HG02938 (cell line): Measurements from ENCODE around the gene SEC16B.

Source experiments
- ATAC-seq: cut with Tn5 transposase; IDR thresholded peaks from one replicate; pipeline ENCODE4 v1.9.1; 2021; ENCODE audit warnings: mild to moderate bottlenecking, moderate library complexity; ENCODE audit not compliant: unreplicated experiment

SEC16B gene

DNA sequence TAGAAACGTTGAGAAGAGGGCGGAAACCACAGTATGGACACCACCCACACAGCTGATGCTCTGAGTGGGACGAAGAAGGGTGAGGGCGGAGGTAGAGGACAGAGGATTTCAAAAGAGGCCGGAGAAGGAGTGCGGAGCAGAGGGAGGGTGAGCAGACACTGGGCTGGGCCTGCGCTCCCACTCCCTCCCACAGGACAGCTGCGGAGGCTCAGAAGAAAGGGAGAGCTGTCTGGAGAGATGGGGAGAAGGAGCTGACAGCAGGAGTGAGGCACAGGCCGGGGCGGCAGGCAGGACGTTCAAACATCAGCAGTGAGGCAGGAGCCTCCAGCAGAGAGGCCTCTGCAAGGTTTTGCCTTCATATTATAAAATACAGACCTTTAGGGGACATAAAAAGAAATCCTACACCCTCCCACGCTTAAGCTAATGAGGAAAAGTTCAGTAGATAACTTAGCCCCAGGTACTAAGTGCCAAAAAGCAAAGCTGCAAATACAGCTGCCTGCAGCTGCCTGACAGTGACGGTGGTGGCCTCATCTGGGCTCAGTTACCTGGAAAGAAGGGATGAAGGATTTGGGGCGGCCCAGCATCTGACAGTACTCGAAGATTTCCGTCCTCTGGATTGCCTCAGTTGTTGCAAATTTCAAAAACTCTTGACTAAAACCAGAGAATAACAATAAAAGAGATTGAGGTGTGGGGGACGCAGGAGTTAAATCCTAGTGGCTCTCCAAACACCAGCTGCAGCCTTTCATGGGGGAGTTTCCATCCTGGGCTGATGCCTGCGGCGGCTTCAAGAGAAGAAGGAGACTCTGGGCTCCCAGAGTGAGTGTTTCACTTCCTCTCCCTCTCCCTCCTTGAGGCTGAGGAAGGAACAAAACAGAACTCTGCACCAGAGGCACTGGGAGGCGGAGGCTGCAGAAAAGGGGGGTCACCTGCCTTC is 25.6 kb downstream of the SEC16B start:
- no peak for ATAC-seq

DNA sequence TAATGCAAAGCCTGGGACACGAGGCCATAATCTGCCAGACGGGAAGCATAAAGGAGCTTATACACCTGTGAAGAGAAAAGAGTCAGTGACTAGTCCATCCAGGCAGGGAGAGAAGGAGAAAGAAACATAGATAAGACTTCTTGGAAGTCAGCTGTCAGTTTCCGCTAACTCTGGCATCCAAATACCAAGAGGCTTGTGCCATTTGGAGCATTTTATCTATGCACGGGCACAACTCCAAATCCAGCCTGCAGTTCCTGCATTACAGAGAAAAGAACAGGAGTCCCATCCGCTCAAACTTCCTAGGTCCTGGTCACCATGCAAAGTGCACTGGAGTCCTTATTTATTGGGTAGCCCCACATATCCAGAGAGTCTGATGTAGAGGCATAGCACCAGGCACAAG is 27.9 kb downstream of the SEC16B start:
- ATAC-seq = no peak

DNA sequence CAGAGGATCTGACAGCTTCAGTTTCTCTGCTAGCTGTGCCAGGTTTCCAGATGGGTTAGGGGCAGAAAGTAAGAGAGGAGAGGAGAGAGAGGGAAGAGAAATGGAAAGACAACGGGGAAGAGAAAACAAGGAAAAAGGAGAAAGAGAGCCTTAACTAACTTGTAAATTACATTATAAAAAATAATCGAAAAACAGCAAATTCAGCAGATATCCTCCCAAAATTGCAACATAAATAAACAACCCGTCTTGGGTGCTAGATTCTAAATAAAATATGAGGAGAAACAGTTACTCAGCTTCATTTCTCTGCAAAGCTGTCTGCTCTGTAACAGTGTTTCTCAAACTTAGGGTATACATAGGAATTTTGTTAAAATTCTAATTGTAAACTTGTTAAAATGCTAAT is 29.2 kb downstream of the SEC16B start:
- ATAC-seq = no peak

DNA sequence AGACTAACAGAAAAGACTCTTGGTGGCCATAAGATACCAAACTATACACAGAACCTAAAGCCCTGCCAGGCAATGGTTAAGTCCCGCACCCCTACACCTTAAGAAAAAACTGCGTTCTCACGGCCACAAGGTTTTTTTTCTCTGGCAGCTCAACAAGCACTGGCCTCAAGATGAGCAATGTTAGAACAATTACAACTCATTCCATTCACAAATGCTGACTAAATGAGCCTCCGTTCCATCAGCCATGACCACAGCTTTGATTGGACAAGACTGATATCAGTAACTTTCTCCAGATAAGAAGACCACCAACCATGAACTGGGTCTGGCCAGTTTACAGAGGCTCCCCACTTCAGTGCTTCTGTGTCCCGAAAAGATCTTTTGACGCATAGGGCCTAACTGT is 31.9 kb downstream of the SEC16B start:
- ATAC-seq = no peak

DNA sequence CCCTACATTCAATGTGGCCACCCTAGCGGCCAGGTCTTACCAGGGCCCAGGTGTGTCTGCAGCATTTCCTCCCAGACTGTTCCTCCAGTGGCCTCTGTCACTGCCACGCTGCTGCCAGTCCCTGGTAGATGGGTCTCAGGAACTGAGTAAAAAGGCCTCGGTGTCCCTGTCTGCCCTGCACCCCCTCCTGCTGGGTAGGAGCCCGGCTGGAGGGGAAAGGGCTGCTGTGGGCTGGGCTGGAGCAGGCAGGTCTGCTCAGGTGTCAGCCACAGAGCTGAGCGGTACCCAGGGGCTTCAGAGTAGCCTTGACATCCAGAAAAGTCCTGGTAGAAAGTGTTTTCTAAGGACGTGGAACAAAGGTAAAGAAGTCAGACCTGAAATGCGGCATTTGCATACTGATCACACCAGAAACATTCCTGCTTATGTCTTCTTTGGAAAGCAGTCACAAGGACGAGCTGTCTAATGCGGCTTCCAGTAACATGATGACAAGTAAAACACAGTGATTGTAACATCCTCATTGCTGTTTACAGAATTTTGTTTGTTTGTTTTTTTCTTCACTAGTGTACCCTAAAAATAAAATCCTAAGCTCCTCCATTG is 32.6 kb downstream of the SEC16B start:
- ATAC-seq = no peak

- ATAC-seq = no peak
Measured at GRCh38 chr1:177935638-177936415, 34.0 kb downstream of the SEC16B start.

GRCh38 chr1:177934927-177935326 is 34.9 kb downstream of the SEC16B start:
- no peak for ATAC-seq

GRCh38 chr1:177934461-177934860 is 35.4 kb downstream of the SEC16B start:
- ATAC-seq = no peak

GRCh38 chr1:177933881-177934280 is 36.0 kb downstream of the SEC16B start:
- no peak for ATAC-seq

GRCh38 chr1:177932123-177932522 is 37.7 kb downstream of the SEC16B start:
- ATAC-seq = no peak

GRCh38 chr1:177928952-177929351 is 40.9 kb downstream of the SEC16B start:
- ATAC-seq = no peak

DNA sequence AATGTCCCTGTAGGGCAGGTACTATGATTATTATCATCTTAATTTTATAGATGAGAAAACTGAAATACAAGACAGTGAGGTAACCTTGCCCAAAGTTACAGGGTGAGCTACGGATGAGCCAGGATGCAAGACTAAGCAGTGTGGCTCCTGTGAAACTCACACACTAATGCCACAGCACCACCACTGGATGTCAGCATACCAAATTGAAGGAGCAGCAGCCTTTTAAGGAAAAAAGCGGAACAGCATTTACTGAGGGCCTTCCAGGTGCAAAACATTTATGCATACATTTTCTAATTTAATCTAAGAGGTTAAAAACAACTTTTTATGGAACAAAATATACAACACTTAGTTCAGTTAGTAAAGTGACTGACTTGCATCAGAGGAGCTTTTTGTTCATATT is 41.7 kb downstream of the SEC16B start:
- no peak for ATAC-seq

DNA sequence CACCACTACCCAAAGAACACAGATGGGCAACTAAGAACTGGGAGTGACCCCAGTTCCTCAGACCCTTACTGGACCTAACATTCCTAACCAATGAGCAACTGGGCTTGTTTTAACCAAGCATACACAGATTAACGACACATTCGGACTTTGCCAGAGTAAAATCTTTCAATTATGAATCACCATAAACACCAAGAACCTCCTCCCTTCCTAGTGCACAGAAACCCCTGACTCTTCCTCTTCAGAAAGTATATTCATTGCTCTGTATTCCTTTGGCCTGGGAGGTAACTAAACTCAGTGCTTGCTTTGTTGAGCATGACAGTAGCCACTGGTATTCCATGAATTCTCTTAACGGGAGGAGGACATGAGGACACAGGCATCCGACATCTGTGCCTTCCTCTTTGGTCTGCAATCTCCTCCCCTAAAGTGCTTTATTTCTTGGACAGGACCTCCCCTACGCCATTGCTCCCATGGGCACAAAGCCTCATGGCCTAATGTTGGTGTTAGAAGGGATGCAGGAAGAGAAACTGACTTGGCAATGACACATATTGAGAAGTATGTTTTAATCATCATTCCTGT is 42.7 kb downstream of the SEC16B start:
- ATAC-seq = no peak

DNA sequence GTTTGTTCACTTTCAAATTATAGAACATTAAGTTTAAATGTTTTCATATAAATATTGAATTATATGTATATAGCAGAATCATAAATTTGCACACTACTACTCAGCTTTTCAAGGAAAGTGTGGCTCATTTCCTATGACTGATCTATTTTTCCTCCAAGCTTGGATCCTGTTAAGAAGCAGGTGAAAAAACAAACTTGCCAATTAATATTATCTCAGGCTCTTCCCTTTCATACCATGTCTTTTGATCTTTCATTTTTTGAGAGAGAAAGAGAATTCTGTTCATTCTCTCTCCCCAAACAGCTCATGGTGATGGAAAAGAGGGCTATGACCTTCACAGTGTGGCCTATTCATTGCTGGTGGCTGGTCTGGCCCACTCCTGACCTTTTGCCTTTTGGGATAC is 43.7 kb downstream of the SEC16B start:
- ATAC-seq = no peak

DNA sequence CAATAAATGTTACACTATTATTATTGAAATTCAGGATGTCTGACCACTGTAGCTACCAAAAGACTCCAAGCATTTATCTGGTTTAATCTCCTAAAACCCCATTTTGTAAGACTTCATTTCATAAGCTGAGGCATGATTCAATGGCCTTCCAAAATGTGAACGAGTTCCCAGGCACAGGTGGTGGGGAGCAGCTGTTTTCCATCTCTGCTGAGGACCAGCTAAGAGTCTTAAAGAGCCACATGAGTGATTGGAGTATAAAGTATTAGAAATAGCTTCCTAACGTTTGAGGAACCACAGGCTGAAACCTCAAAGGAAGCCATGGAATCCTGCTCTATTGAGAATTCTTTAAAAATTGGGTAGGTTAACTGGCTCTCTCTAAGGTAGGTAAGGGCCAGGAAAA is 44.9 kb downstream of the SEC16B start:
- no peak for ATAC-seq

DNA sequence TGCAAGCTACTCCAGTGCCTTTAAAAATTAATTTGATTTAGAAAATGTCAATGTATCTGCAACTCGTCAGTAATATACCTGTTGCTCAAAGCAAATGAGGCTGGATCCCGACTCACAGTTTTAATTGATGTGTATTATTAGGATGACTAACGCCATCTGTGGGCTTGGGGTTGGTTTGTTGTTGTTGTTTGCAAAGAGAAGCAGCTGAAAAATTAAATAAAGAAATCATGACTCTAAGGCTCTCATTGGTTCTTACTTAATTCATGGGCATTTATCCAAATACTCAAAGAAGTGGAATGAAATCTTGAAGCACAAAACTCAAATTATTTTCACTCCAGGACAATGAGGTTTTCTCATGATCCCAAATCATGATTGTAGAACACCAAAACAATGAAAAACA is 46.4 kb downstream of the SEC16B start:
- ATAC-seq = no peak

GRCh38 chr1:177922209-177922608 is 47.6 kb downstream of the SEC16B start:
- ATAC-seq = no peak

- no peak for ATAC-seq
Measured at GRCh38 chr1:177921590-177921989, 48.3 kb downstream of the SEC16B start.

GRCh38 chr1:177920091-177920490 is 49.8 kb downstream of the SEC16B start:
- no peak for ATAC-seq

- ATAC-seq = no peak
Measured at GRCh38 chr1:177915641-177916040, 54.2 kb downstream of the SEC16B start.

- no peak for ATAC-seq
Measured at GRCh38 chr1:177914603-177915002, 55.3 kb downstream of the SEC16B start.
